ENCODE data around the gene CHRNA10.

GRCh38 chr11:3637201-3637600, 34.0 kb downstream of the CHRNA10 start:
- TF ChIP-seq POLR2A (IDR thresholded peaks at IDR 0.05; ENCODE audit: low read length): no peak
- no peak for TF ChIP-seq GATA1 (IDR thresholded peaks at IDR 0.05; ENCODE audit: low read depth, low read length)

All from erythroblast (primary cell).